PC-3 (cell line): Measurements from ENCODE around the gene CSNK1A1. TPM values are rescaled to one million over a fixed set of nuclear protein-coding genes. Genes with fewer than 3 reads are reported as not detected.
A peak's percentile ranks its signal among the peaks of the same experiment; 100 is the strongest.

ENCODE experiments used
- ATAC-seq: fragments of 200-7000 bp; cut with Tn5 transposase; 2 replicates; pipeline ENCODE4 v1.9.1; 2020; ENCODE audit warnings: mild to moderate bottlenecking, moderate library complexity
- BruUV-seq: library from RNA; stranded (reverse); fragments of 400-500 nt; replicated peaks from 2 replicates; lab custom pipeline; 2021; lab: Mats Ljungman, UMichigan
- CTCF ChIA-PET: fragments of 300-600 bp; sonication (Branson Sonifier 250); formaldehyde crosslinking; loops from one replicate; lab custom pipeline; 2022; ENCODE audit warnings: antibody characterized with exemption; lab: Charles Lee
- POLR2A ChIA-PET: fragments of 300-600 bp; sonication (Branson Sonifier 250); formaldehyde crosslinking; loops from one replicate; lab custom pipeline; 2022; ENCODE audit warnings: antibody characterized with exemption; ENCODE audit not compliant: unreplicated experiment; lab: Charles Lee
- DNase-seq: peaks from one replicate; pipeline ENCODE4 v3.0.0-alpha.2; 2015
- H2AFZ ChIP-seq: fragments of 300-600 bp; sonication (generic); 2 replicates; pipeline ENCODE4 v1.6.0; 2016; ENCODE audit warnings: antibody characterized with exemption, low read length
- H3F3A ChIP-seq: fragments of 300-600 bp; sonication (generic); one replicate; pipeline ENCODE4 v1.6.0; 2017; ENCODE audit warnings: antibody characterized with exemption, low read length, control low read depth, mild to moderate bottlenecking; ENCODE audit not compliant: unreplicated experiment
- H3K27ac ChIP-seq: fragments of 300-600 bp; sonication (generic); 2 replicates; pipeline ENCODE4 v1.5.1; 2016; ENCODE audit warnings: mild to moderate bottlenecking, low read length
- H3K27me3 ChIP-seq: fragments of 300-600 bp; sonication (generic); 2 replicates; pipeline ENCODE4 v1.6.1; 2016; ENCODE audit warnings: low read length, mixed read lengths
- H3K36me3 ChIP-seq: fragments of 300-600 bp; sonication (generic); 2 replicates; pipeline ENCODE4 v1.6.1; 2016; ENCODE audit warnings: low read depth, mixed run types, low read length, mixed read lengths
- H3K4me1 ChIP-seq: fragments of 300-600 bp; sonication (generic); 2 replicates; pipeline ENCODE4 v1.5.1; 2016; ENCODE audit warnings: low read length; ENCODE audit not compliant: insufficient read depth
- H3K4me2 ChIP-seq: fragments of 300-600 bp; sonication (generic); 2 replicates; pipeline ENCODE4 v1.6.0; 2016; ENCODE audit warnings: low read length
- H3K4me3 ChIP-seq: fragments of 300-600 bp; sonication (generic); 2 replicates; pipeline ENCODE4 v1.5.1; 2016; ENCODE audit warnings: mild to moderate bottlenecking, low read length, mixed read lengths
- H3K79me2 ChIP-seq: fragments of 300-600 bp; sonication (generic); 2 replicates; pipeline ENCODE4 v1.6.1; 2017; ENCODE audit warnings: low read length, mixed read lengths
- H3K9ac ChIP-seq: fragments of 300-600 bp; sonication (generic); 2 replicates; pipeline ENCODE4 v1.6.0; 2016; ENCODE audit warnings: mild to moderate bottlenecking, low read length
- H3K9me2 ChIP-seq: fragments of 300-600 bp; sonication (generic); replicated peaks from 2 replicates; pipeline ENCODE4 v1.6.1; 2016; ENCODE audit warnings: mixed run types, low read length, mixed read lengths
- H3K9me3 ChIP-seq: fragments of 300-600 bp; sonication (generic); 2 replicates; pipeline ENCODE4 v1.6.1; 2016; ENCODE audit warnings: low read length, mixed read lengths
- H4K20me1 ChIP-seq: fragments of 300-600 bp; sonication (generic); 2 replicates; pipeline ENCODE4 v1.6.1; 2016; ENCODE audit warnings: low read length, mixed read lengths
- CTCF ChIP-seq: fragments of 300-600 bp; sonication (generic); conservative IDR thresholded peaks from 2 replicates; pipeline ENCODE4 v1.5.1; 2017; ENCODE audit warnings: antibody characterized with exemption, low read depth, mild to moderate bottlenecking, low read length
- EZH2 ChIP-seq: fragments of 300-600 bp; sonication (generic); IDR thresholded peaks from one replicate; pipeline ENCODE4 v1.6.1; 2017; ENCODE audit warnings: antibody characterized with exemption, mild to moderate bottlenecking, low read length; ENCODE audit not compliant: unreplicated experiment
- EZH2phosphoT487 ChIP-seq: fragments of 300-600 bp; sonication (generic); IDR thresholded peaks from 2 replicates; pipeline ENCODE4 v1.6.1; 2018; ENCODE audit warnings: mild to moderate bottlenecking, antibody characterized with exemption, low read length, borderline replicate concordance
- intact Hi-C: fragments of 100-400 bp; cut with micrococcal nuclease; formaldehyde crosslinking; loops from 2 replicates; pipeline ENCODE4 v1.9.0; 2023
- total RNA-seq: library from RNA; depleted of rRNA; stranded (reverse); fragments of >200 nt; gene quantifications from 2 replicates; pipeline ENCODE4 v1.2.3, GENCODE V29; 2014

Gene CSNK1A1
- total RNA-seq, 1 experiment from 2014 or later, result 586 TPM

- no peaks in the 10 kb centered on the region for H3K79me2 ChIP-seq
- no peak for TF ChIP-seq EZH2
- no peak for TF ChIP-seq EZH2phosphoT487
- no peak for TF ChIP-seq CTCF
- peak overlapping the region; percentile 92 for H3K27ac ChIP-seq
- ATAC-seq (no peak), DNase-seq (peak; percentile 44)
- intact Hi-C loops, result loop anchor here (2.0 to 10.0 kb wide), 3 partner anchors 17 to 429 kb away; no protein-coding TSS in a partner anchor
- ChIA-PET POLR2A (interaction anchor here (0.7 kb wide), 1 partner anchor 76 kb away, joined by 3 read pairs; no protein-coding TSS in a partner anchor), CTCF (interaction anchor here (0.5 to 1.9 kb wide), 5 partner anchors 12 to 196 kb away, joined by 3 to 8 read pairs (median 5); partner anchors contain the start of gene CSNK1A1)
- H3F3A ChIP-seq, result peaks cover 7% of the 10 kb centered on the region
- H3K4me3 ChIP-seq, result no peak overlapping the region
- no peaks in the 10 kb centered on the region for H3K9me2 ChIP-seq
- H3K27me3 ChIP-seq, result no peaks in the 10 kb centered on the region
- no peaks in the 10 kb centered on the region for H4K20me1 ChIP-seq
- BruUV-seq, result no TSS peak
- H3K36me3 ChIP-seq, result no peaks in the 10 kb centered on the region
- peak overlapping the region; percentile 43 for H2AFZ ChIP-seq
- H3K4me2 ChIP-seq, result peak overlapping the region; percentile 32
- no peaks in the 10 kb centered on the region for H3K9me3 ChIP-seq
- H3K9ac ChIP-seq, result peak overlapping the region; percentile 19
- H3K4me1 ChIP-seq, result peaks cover 41% of the 10 kb centered on the region
These were observed 12.2 kb upstream of the CSNK1A1 start for GRCh38 chr5:149563466-149563865.

GRCh38 chr5:149561848-149562247 lies 10.6 kb upstream of the CSNK1A1 start:
- peaks cover 7% of the 10 kb centered on the region for H3F3A ChIP-seq
- peak overlapping the region; percentile 61 for H3K4me3 ChIP-seq
- no peak for TF ChIP-seq EZH2
- no peak for TF ChIP-seq CTCF
- TF ChIP-seq EZH2phosphoT487, result no peak
- intact Hi-C loops, result loop anchor here (1.0 to 10.0 kb wide), 5 partner anchors 11 to 427 kb away; partner anchors contain the start of gene CSNK1A1
- H3K27me3 ChIP-seq, result no peaks in the 10 kb centered on the region
- BruUV-seq, result TSS peak; percentile 48
- no peaks in the 10 kb centered on the region for H3K36me3 ChIP-seq
- ATAC-seq (peak; percentile 90), DNase-seq (peak; percentile 99)
- POLR2A ChIA-PET, result interaction anchor here (0.6 to 2.7 kb wide), 7 partner anchors 10 to 219 kb away, joined by 3 to 31 read pairs (median 5); partner anchors contain the start of gene CSNK1A1
- peak overlapping the region; percentile 79 for H3K9ac ChIP-seq
- H3K79me2 ChIP-seq, result no peaks in the 10 kb centered on the region
- H2AFZ ChIP-seq, result peak overlapping the region; percentile 51; the same call in 1 of the 2 replicates
- H3K9me2 ChIP-seq, result no peaks in the 10 kb centered on the region
- CTCF ChIA-PET, result interaction anchor here (1.0 to 1.9 kb wide), 7 partner anchors 11 to 194 kb away, joined by 3 to 8 read pairs (median 4); partner anchors contain the start of gene CSNK1A1
- peak overlapping the region; percentile 92 for H3K27ac ChIP-seq
- peak overlapping the region; percentile 84 for H3K4me2 ChIP-seq
- no peaks in the 10 kb centered on the region for H3K9me3 ChIP-seq
- peaks cover 41% of the 10 kb centered on the region for H3K4me1 ChIP-seq
- H4K20me1 ChIP-seq, result no peaks in the 10 kb centered on the region

DNA sequence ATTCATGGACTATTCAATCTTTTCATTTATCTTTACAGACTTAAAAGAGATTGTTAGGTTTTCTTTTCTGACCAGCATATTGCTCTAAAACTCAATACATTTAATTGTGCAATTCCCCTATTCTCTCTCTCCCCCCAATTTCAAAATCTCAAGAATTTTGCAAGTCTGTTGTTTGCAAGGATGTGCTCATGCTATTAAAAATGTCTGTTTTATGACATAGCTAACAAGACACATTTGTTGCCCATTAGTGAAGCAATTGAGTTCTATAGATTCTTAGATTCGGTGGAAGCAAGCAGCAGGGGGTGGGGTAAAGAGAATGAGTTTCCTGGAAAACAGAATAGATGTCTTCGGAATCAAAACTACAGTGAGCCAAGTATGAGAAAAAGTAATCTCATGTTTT lies 8.5 kb upstream of the CSNK1A1 start:
- no peaks in the 10 kb centered on the region for H4K20me1 ChIP-seq
- intact Hi-C loops, result loop anchor here (10.0 kb wide), 1 partner anchor 425 kb away; no protein-coding TSS in a partner anchor
- H3K9me2 ChIP-seq, result no peaks in the 10 kb centered on the region
- H3K27me3 ChIP-seq, result no peaks in the 10 kb centered on the region
- no TSS peak for BruUV-seq
- no peak overlapping the region for H3K27ac ChIP-seq
- H3K9ac ChIP-seq, result no peak overlapping the region
- peaks cover 41% of the 10 kb centered on the region for H3K4me1 ChIP-seq
- H3K4me3 ChIP-seq, result no peak overlapping the region
- no peak overlapping the region for H3K4me2 ChIP-seq
- no peaks in the 10 kb centered on the region for H3K79me2 ChIP-seq
- DNase-seq (no peak), ATAC-seq (no peak)
- no peak overlapping the region for H2AFZ ChIP-seq
- no peaks in the 10 kb centered on the region for H3K36me3 ChIP-seq
- H3F3A ChIP-seq, result peaks cover 7% of the 10 kb centered on the region
- TF ChIP-seq EZH2, result no peak
- TF ChIP-seq EZH2phosphoT487, result no peak
- no peak for TF ChIP-seq CTCF
- H3K9me3 ChIP-seq, result no peaks in the 10 kb centered on the region
- CTCF ChIA-PET, result interaction anchor here (0.6 kb wide), 1 partner anchor 422 kb away, joined by 3 read pairs; no protein-coding TSS in a partner anchor
- POLR2A ChIA-PET, result no interaction called here
